HCEC 1CT (cell line): ENCODE results near the gene ADGRG6.
A peak's percentile ranks its signal among the peaks of the same experiment; 100 is the strongest.
"Not testable (repeated sequence)": the region's sequence is repeated elsewhere in the genome, so short reads cannot be mapped to it uniquely, and the experiment has no call there.

ENCODE experiments used
- DNase-seq: peaks from one replicate; pipeline ENCODE4 v3.0.0-alpha.2; 2017

Gene ADGRG6

DNA sequence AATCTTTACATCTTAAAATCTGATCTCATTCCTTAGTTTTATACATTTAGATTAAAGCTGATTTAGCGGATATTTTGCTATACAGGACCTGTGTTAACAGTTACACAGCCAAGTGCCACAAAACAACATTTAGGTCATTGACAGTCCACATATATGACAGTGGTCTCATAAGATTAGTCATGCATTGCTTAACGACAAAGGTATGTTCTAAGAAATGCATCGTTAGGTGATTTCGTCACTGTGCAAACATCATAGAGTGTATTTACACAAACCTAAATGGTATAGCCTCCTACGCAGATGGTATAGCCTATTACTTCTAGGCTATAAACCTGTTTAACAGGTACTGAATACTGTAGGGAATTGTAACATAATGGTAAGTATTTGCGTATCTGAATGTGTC, 21.6 kb downstream of the ADGRG6 start:
- no peak for DNase-seq

DNA sequence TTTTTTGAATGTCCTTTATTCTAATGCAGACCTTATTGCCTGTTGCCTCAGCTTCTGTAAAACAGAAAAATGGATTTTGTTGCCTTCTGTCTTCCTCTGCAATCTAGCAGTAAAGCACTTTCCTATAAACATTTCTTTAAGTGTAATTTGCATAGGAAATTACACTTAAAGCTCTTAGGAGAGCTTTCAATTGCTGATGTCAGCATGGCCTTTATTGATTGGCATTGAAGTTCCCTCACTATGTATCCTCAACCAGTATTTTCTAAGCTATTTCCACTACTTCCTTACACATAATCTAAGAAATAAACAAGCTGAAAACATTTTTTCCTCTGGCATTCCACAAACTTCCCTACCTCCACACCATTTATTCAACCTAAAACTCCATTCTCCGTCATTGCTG, 22.3 kb downstream of the ADGRG6 start:
- DNase-seq: no peak

DNA sequence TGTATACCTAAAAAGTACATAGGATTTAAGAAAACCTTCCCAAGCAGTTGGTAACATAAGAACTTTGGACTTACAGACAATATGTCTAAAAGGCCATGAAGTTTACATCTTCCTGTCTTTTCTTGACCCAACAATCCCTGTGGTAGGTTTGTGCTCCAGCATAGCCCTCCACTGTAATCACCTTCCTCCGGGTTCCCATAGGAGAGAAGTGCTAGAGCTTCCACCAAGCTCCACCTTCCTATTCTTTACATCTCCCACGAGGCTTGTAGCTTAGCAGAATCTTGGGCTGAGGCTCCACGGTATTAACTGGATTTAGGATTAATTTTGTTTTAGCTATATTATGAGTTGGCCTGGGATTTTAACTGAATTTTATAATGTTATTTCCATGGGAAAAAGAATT, 23.3 kb downstream of the ADGRG6 start:
- no peak for DNase-seq

DNA sequence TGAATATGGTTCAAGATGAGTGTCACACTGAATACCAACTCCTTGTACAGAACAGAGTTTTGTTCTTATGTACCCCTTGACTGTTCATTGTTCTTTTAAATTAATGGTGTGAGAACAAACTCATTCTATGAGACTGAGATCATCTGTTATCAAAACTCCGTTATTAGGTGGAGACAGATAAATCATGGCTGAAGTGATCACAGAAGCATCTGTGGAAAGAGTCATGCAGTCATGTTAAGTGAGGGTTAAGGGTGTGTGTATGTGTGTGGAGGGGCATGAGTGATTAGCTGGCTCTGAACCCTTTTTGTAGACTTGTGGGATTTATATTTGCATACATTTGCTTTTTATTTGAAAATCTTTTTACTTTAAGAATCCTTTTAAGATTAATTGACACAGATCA, 24.7 kb downstream of the ADGRG6 start:
- DNase-seq: no peak

DNA sequence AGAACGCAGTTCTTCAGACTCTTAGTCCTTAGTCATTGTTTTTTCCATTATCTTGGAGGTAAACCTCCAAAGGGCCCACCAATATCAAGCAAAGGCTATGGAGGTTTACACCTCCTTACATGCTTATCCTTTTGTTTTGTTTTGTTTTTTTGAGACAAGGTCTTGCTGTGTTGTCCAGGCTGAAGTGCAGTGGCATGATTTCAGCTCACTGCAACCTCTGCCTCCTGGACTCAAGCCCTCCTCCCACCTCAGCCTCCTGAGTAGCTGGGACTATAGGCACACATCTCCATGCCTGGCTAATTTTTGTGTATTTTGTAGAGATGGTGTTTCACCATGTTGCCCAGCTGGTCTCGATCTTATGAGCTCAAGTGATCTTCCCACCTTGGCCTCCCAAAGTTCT, 26.3 kb downstream of the ADGRG6 start:
- no peak for DNase-seq

DNA sequence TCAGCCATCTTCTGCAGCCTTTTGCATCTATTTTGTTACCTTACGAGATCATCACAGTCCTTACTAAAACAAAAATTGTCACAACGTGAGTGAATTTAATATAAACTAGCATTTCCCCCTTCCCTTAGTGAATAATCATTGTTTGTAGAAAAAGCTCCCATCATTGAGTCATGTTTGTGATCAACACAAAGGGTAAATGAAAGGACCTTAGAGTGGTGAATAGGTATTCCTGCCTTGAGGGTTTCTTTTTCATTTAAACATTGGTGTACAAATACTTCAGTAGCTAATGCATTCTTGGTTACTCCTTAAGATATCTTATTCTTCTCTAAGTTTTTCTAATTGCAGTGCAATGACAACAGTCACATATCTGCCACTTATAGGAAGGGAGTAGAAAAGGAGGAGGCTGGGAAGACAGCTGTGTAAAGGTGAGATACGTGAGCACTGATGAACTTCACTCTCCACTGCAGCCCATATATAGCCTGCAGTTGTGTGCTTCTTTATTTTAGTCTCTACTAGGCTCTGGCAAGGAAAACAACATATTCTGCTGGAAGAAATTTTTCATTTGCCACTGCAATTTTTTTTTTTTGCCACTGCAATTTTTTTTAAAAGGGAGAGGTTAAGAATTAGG, 27.8 kb downstream of the ADGRG6 start:
- DNase-seq: no peak

DNA sequence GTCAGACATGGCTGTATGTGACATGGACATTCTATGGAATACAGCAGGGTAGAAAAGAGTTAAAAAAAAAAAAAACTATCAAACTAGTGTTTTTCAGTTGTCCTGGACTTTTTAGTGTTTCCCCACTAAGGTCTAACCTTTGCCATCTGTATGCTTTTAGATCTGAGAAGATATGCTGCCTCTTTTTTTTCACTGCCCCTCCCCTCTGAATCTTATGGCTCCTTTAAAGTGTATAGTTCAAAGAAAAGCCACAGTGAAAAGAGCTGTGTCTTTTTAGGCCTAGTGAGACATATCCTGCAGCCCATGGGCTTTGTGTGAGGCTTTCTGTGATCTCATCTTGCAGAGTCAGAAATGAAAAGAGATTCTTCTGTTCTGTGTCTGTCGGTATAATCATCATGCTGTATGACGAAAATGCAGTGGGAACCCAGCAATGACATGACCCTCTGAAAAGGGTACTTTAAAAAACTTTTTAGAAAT, 29.3 kb downstream of the ADGRG6 start:
- DNase-seq: no peak

DNA sequence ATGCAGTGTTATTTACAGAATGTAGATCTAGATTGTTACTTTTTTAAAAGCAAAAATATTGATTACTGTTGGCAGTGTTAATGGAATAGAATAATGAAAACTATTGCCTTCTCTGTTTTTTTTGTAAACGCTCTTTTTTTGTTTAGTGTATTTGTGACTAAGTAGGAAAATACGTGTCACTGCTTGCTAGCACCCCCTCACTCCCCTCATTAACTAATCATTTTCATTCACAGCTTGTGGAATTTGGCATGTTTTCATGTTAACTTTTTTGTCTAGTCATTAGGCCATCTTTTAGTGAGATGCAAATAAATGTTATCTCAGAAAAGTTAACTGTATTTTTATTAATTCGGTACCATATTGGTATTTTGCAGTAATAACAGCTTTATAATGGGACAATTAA, 29.8 kb downstream of the ADGRG6 start:
- DNase-seq: no peak

DNA sequence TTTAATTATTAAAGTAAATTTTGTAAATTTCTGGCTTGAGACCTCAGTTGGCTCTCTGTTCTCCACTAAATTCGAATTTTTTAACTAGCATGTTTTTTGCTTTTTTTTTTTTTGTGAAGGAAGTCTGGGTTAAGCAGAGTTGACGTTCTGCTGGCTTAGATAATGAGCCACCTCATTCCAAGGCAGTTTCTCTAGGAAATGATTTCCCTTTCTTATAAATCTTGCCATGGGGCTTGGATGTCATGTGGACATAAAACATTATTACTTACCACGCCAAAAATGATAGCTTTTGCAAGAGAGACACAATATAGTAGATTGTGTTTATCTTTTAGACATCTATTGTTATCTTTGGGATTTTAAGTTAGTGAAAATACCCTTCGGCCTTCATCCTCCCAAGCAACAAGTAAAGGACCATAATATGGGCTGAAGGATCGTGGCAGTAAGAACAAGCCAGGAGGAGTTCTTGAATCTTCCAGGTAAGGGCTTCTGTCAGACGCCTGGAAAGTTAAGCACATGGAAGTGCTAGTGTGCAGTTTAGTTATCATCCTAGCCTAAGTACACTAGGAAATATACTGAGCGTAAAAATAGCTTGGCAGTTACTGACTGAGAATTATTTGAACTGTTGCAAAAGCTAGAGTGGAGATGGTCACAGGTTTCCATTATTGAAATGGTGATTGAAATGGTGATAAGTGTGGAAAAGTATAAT, 30.7 kb downstream of the ADGRG6 start:
- DNase-seq: no peak

DNA sequence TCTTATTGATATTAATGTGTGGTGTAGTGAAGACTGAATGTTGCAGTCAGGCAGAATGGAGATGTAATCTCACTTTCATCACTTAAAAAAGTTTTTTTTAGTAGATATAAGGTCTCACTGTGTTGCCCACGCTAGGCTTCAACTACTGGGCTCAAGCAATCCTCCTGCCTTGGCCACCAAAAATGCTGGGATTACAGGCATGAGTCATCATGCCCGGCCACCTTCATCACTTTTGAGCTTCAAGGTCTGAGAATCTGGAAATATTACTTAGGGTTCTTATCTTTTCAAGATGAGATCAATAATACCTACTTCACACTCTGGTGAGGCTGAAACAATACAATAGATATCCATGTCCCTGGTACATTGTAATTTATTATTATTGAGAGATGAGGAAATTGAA, 31.6 kb downstream of the ADGRG6 start:
- DNase-seq: no peak

DNA sequence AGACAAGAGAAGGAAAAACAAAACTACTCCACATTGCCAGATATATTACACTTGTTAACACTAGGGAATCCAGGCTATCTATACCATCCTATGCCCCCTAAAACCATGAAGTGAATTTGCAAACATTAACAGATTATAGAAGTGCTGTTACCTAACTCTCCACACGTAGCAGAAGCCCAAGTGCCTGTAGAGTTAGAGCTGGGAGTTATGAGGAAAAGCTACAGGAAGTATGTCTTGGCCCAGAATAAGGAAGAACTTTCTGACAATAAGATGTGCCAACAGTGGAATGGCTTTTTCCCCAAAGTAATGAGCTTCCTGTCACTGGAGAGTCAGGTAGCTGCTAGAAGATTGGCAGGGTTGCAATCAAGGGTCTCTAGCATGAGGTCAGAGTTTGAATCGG, 32.5 kb downstream of the ADGRG6 start:
- no peak for DNase-seq

DNA sequence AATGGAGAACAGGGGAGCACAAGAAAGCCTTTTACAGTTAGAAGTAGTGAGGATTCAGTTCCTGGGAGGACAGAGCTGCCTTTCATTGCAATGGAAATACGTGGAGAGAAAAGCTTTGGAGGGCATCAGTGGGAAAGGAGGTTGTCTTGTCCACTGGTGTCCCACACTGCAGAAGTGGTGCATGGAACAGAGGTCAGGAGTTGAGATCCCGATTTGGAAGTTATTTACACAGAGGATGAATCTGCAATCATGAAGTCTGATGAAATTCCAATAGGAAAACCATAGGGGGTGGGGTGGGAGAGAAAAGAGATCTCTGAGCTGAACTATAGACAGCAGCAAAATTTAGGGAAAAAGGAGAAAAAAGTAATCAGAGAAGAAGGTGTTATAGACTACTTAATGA, 33.6 kb downstream of the ADGRG6 start:
- no peak for DNase-seq

DNA sequence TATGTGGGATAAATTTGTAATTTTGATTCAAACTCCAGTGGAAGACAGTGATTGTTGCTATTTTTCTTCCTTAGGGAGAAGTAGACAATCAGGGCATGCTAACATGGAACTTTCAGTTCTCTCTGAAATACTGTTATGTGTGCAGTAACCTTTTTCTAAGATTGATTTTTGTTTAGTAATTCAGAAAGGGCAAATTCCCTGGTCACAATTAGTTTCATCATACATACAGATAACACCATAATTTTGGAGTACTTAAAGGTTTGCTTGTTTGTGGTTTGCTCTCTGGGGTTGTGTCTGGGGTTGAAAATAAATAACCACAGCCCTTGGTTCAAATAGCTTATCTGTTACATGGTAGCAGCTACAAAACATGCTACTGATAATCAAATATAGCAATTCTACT, 34.4 kb downstream of the ADGRG6 start:
- DNase-seq: no peak

DNA sequence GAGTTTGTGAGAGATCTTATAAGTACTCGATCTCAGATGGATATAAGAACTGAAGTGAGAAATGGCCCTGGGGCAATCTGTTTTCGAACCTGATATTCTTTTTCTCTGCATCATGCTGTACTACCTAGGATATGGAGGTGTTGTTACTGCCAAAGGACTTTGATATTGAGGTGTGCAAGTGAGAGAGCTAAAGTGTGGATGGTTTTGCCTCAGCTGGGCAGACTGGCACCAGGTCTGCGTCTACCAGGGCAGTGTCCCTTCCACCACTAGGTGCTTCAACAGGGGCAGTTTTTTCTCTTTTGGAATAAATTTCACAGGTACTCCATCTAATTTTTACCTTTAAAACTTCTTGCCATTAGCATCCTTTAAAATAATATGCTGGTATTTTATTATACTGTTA, 35.0 kb downstream of the ADGRG6 start:
- DNase-seq: no peak

DNA sequence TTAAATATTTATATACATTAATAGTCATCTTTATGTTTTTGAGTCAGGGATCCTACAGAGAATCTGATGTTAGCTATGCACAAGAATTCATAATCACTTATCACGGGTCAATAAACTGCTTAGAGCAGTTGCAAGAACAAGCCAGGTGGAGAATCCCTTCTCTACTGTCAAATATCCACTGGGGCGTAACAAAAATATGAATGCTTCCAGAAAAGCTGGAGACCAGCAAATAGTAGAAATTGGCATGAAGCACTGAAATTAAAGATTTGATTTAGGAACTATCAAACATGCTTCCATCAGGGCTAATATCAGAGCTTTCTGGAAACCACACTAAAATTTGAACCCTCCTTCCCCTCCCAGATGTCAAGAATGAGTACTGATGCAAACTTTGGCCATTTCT, 37.3 kb downstream of the ADGRG6 start:
- no peak for DNase-seq

DNA sequence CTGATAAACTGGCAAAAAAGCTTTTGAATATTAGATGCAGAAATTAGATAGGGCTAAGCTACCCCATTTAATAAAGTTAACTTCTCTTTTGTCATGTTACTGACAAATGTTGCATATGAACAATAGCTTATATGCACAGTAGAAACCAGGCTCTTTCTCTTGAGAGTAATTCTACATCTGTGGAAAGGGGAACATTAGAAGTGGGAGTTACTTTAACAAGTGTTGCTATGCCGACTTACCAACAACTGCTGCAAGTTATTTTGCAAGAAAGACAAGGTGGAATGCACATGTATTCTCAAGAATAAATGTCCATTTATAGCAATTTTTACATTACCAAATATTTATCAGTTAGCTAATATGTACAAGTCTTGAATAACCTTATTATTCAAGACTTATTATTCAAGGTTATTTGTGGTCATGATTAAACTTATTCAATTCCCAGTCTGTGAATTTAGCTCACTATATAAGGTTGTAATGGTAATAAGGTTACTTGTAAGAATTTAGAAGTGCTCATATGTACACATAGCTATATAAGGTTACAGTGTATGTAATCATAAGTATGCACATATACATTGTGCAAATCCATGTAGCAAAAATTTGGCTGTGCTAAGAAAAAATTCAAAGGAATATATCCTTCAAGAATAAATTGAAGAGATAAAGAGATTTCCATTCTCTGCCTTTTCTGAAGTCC, 38.3 kb downstream of the ADGRG6 start:
- no peak for DNase-seq

DNA sequence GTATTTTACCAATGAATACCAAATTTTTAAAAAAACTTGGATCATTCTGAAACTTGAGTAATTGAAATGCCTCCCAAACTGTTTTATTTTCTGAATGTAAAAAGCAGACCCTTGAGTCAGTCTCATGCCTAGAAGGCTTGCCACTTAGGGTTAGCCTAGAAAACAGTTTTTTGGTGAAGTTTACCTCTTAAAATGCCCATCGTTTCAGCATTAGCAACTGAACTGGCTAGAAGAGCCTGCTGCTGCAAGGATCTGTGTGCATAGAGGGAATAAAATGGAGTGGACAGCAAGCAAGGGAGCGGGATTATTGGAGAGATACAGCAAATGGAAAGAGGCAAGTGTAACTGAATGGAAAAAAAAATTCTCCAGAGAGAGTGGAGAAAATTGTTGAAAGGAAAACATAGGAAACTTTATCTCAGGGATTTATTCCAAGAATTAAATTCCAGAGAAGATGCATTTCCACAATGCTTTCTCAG, 40.1 kb downstream of the ADGRG6 start:
- DNase-seq: no peak

DNA sequence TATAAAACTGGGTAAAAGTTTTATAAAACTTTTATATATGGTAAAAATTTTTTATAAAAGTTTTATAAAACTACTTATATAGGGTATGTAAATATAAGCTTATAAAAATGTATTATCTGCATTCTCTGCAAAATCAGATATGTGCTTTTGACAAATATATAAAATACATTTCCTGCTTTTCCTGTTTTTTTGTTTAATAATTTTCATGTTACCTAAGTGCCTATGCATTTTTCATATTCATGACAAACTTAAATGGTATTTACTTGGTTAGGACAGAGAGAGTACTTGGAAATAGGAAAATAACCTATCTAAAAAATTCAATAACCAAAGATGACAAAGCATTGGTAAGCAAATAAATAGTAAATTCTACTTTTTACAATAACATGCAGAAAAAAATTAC, 41.2 kb downstream of the ADGRG6 start:
- DNase-seq: peak; percentile 32

DNA sequence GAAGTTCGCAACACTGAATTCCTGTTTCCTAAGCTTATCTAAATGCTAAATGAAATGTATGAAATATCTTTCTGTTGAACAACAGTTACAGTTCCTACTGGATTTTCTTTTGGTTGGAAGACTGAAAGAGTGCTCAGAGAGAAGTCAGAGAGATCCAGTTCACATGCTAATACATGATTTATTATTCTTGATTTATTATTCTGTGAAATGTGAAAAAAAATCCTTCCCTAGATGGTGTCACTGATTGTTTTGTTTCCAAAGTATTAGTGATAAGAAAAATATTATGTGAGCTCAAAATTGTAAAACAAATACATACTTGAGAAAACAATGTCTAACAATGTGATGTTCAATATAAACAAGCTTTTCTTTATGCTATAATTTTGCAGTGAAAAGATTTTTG, 42.1 kb downstream of the ADGRG6 start:
- no peak for DNase-seq

DNA sequence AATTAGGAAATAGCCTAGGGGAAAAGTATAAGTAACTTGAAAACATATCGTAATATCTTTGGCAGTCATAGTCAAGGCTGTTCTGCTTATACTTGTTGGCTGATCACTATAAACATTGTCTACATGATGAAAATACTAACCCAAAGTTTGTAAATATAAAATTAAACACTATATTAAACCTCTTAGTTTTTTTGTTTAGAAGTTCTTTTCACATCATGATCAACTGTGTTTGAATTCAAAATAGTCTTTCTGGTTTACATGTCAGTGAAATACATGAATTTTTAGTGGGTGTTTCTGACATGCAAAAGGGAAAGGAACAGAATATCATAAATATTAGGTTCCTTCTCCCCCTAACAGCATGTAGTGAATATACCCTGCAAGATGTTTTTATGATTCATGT, 43.5 kb downstream of the ADGRG6 start:
- no peak for DNase-seq

DNA sequence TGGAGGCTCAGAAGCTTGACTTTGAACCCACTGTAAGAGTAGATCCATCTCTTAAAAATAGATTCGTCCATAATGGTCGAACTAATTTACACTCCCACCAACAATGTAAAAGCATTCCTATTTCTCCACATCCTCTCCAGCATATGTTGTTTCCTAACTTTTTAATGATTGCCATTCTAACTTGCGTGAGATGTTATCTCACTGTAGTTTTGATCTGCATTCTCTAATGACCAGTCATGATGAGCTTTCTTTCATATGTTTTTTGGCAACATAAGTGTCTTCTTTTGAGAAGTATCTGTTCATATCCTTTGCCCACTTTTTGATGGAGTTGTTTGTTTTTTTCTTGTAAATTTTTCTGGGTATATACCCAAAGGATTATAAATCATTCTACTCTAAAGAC, 44.4 kb downstream of the ADGRG6 start:
- DNase-seq: not testable (repeated sequence)

DNA sequence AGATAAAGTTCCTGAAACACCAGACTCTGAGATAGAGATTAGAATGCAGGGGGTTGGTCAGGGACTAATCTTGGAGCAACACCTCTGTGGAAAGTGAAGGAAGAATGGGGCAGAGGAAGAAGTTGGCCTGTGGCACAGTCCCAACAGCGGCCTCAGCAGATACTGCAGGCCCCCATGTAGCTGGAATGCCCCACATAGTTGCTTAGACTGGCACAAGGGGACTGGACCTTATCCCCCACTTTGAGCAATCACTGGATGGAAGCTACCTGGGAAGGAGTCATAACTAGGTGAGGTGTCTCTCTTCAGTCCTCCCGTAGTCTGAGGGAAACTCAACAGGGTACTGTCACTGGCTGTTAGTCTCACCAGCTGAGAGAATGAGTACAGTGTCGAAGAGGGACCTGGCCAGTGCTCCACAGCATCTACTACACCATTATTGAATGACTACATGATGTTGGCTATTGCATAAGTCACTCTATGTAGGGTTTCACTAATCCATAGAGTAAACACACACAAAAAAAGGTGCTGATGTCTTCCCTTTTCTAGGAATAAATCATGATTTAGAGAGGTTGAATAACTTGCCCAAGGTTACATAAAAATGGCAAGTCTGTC, 47.5 kb downstream of the ADGRG6 start:
- DNase-seq: no peak

DNA sequence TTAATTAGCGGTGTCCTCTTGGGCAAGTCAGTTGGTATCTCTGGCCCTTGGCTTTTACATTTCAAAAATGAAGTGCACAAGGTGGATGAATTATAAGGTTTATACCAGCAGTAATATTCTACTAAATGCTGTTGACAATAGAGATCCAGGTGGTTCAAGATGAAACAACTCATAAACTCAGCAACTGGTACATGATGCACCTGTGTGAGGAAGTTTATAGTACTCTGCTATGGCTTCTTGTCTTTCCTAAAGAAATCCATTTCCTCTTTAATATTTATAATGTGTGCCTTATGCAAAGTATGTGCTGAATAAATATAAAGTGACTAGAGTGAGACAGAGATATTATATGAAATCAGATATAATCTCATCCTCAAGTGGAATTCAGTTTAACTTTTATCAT, 48.5 kb downstream of the ADGRG6 start:
- DNase-seq: no peak

DNA sequence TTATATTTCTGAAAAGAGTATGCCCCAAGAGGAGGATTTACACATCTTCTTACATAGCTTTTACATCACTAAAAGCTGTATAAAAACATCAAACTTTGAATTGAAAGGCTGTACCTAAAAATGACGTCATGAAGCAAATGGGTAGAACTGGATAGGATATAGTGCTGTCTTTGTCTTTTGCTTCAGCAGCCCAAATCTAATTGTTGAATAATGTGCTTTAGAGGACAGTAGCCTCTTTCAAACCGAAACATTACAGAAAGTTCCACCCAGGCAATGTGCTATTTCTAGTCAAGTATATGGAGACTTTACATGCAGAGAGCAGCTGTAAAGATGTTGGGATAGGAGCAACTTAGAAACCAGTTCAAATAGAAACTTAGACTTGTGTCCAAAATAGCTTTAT, 51.9 kb downstream of the ADGRG6 start:
- no peak for DNase-seq
